ENCODE data around the gene TRIM38. TPM values are rescaled to one million over a fixed set of nuclear protein-coding genes. Genes with fewer than 3 reads are reported as not detected.

Gene TRIM38
- total and polyA plus RNA-seq, 2 donors (not counting 3 experiments of a cell fraction or from before 2014, with no cell fraction given), result 5.1 to 13.2 TPM

- Histone ChIP-seq H3K4me2 (ENCODE audit: insufficient read depth, low read length) (no peak overlapping the region), H3K36me3 (ENCODE audit: control insufficient read depth in 2 of 2, extremely low read depth in 1 of 2, insufficient read depth in 2 of 2, low read length in 2 of 2) (no peaks in the 10 kb centered on the region), H3K4me3 (replicated peaks in 1 of 3; ENCODE audit: insufficient read depth in 1 of 3, low read depth in 1 of 3, low read length in 3 of 3) (no peak overlapping the region), H3K9me3 (replicated peaks; ENCODE audit: control insufficient read depth, insufficient read depth, low read length) (no peaks in the 10 kb centered on the region), H3K9ac (replicated peaks; ENCODE audit: extremely low read depth, insufficient read depth, low read length) (no peak overlapping the region), H3K27ac (ENCODE audit: insufficient read depth, low read depth, low read length) (no peak overlapping the region), H3K79me2 (ENCODE audit: control insufficient read depth, insufficient read depth, low read length) (no peaks in the 10 kb centered on the region), H4K20me1 (replicated peaks; ENCODE audit: control insufficient read depth, extremely low read depth, insufficient read depth, low read length) (no peaks in the 10 kb centered on the region), H2AFZ (ENCODE audit: low read depth, low read length) (no peak overlapping the region), H3K4me1 (ENCODE audit: control insufficient read depth, extremely low read depth, insufficient read depth, low read length) (no peaks in the 10 kb centered on the region), H3K27me3 (ENCODE audit: control insufficient read depth in 2 of 2, insufficient read depth in 2 of 2, low read length in 2 of 2) (no peaks in the 10 kb centered on the region), H3K9me1 (replicated peaks; ENCODE audit: control insufficient read depth, extremely low read depth, insufficient read depth, low read length) (no peaks in the 10 kb centered on the region)
- no TSS peak for BruUV-seq (replicated peaks)
- POLR2A ChIA-PET, result no interaction called here
- TF ChIP-seq CTCF (IDR thresholded peaks at IDR 0.05; ENCODE audit: extremely low read depth in 1 of 2, insufficient read depth in 1 of 2, low read depth in 1 of 2, low read length in 2 of 2), result peak; percentile 73 to 76
- TF ChIP-seq MAX (IDR thresholded peaks at IDR 0.05; ENCODE audit: insufficient read depth, insufficient read length), result no peak
- no peak for TF ChIP-seq EZH2 (IDR thresholded peaks at IDR 0.05; ENCODE audit: borderline replicate concordance, low read depth, low read length, severe bottlenecking)
- no peak for TF ChIP-seq FOS (IDR thresholded peaks at IDR 0.05; ENCODE audit: borderline replicate concordance, insufficient read depth, low read length)
- no peak for TF ChIP-seq POLR2AphosphoS5 (IDR thresholded peaks at IDR 0.05; ENCODE audit: insufficient read depth, low read depth, low read length)
- intact Hi-C loops (cut with micrococcal nuclease) (loop anchor here (1.0 to 2.0 kb wide), 4 partner anchors 14 to 283 kb away; a partner anchor contains a TSS), dilution Hi-C loops (cut with MboI; ENCODE audit: extremely low pct_ligation_motif_present, low sequenced_read_pairs) (no loop called here)
- peak; percentile 72 for FAIRE-seq
- CTCF ChIA-PET, result interaction anchor here (1.2 to 5.1 kb wide), 6 partner anchors 11 to 214 kb away, joined by 3 to 33 read pairs (median 26); a partner anchor contains a TSS
- peak; percentile 74 for DNase-seq (ENCODE audit: low read depth, low spot score)
Measured at GRCh38 chr6:26003102-26003694, 40.6 kb downstream of the TRIM38 start.

All from endothelial cell of umbilical vein (primary cell).